Measurements from ENCODE around the gene ZNF277. TPM values are rescaled to one million over a fixed set of nuclear protein-coding genes. Genes with fewer than 3 reads are reported as not detected.
"Not testable (repeated sequence)": the region's sequence is repeated elsewhere in the genome, so short reads cannot be mapped to it uniquely, and the experiment has no call there.

The ZNF277 gene
- total RNA-seq, 1 experiment from 2014 or later = 30.9 TPM

GRCh38 chr7:112211348-112211907 lies 4.9 kb downstream of the ZNF277 start:
- DNase-seq (ENCODE audit: low spot score) = no peak

GRCh38 chr7:112212571-112212970 lies 6.1 kb downstream of the ZNF277 start:
- DNase-seq (ENCODE audit: low spot score) = no peak

- DNase-seq (ENCODE audit: low spot score) = no peak
Measured at GRCh38 chr7:112213735-112214134, 7.2 kb downstream of the ZNF277 start.

GRCh38 chr7:112214268-112214667 lies 7.8 kb downstream of the ZNF277 start:
- no peak for DNase-seq (ENCODE audit: low spot score)

- DNase-seq (ENCODE audit: low spot score) = no peak
Measured at GRCh38 chr7:112214883-112215282, 8.4 kb downstream of the ZNF277 start.

GRCh38 chr7:112215787-112216186 lies 9.3 kb downstream of the ZNF277 start:
- no peak for DNase-seq (ENCODE audit: low spot score)

GRCh38 chr7:112220877-112221434 lies 14.5 kb downstream of the ZNF277 start:
- DNase-seq (ENCODE audit: low spot score) = no peak

- no peak for DNase-seq (ENCODE audit: low spot score)
Measured at GRCh38 chr7:112223310-112223709, 16.8 kb downstream of the ZNF277 start.

- no peak for DNase-seq (ENCODE audit: low spot score)
Measured at GRCh38 chr7:112224186-112224585, 17.7 kb downstream of the ZNF277 start.

GRCh38 chr7:112225006-112225405 lies 18.5 kb downstream of the ZNF277 start:
- no peak for DNase-seq (ENCODE audit: low spot score)

GRCh38 chr7:112226701-112227276 lies 20.3 kb downstream of the ZNF277 start:
- DNase-seq (ENCODE audit: low spot score) = no peak

GRCh38 chr7:112228632-112229031 lies 22.1 kb downstream of the ZNF277 start:
- no peak for DNase-seq (ENCODE audit: low spot score)

GRCh38 chr7:112232212-112232978 lies 25.9 kb downstream of the ZNF277 start:
- DNase-seq (ENCODE audit: low spot score) = no peak

GRCh38 chr7:112233048-112233697 lies 26.7 kb downstream of the ZNF277 start:
- no peak for DNase-seq (ENCODE audit: low spot score)

- DNase-seq (ENCODE audit: low spot score) = no peak
Measured at GRCh38 chr7:112234147-112234546, 27.7 kb downstream of the ZNF277 start.

GRCh38 chr7:112236597-112236996 lies 30.1 kb downstream of the ZNF277 start:
- DNase-seq (ENCODE audit: low spot score) = no peak

- DNase-seq (ENCODE audit: low spot score) = no peak
Measured at GRCh38 chr7:112238330-112238729, 31.8 kb downstream of the ZNF277 start.

GRCh38 chr7:112238852-112239610 lies 32.5 kb downstream of the ZNF277 start:
- DNase-seq (ENCODE audit: low spot score) = peak; percentile 55

- DNase-seq (ENCODE audit: low spot score) = no peak
Measured at GRCh38 chr7:112248598-112248997, 42.1 kb downstream of the ZNF277 start.

- not testable (repeated sequence) for DNase-seq (ENCODE audit: low spot score)
Measured at GRCh38 chr7:112249967-112250366, 43.5 kb downstream of the ZNF277 start.

GRCh38 chr7:112252141-112252540 lies 45.6 kb downstream of the ZNF277 start:
- no peak for DNase-seq (ENCODE audit: low spot score)

- no peak for DNase-seq (ENCODE audit: low spot score)
Measured at GRCh38 chr7:112252691-112253090, 46.2 kb downstream of the ZNF277 start.

Measured in A172 (cell line).